ENCODE results near the gene NUBP2. TPM values are rescaled to one million over a fixed set of nuclear protein-coding genes. Genes with fewer than 3 reads are reported as not detected.

NUBP2 gene
- total RNA-seq, 1 experiment from 2014 or later = 69.4 TPM

DNA sequence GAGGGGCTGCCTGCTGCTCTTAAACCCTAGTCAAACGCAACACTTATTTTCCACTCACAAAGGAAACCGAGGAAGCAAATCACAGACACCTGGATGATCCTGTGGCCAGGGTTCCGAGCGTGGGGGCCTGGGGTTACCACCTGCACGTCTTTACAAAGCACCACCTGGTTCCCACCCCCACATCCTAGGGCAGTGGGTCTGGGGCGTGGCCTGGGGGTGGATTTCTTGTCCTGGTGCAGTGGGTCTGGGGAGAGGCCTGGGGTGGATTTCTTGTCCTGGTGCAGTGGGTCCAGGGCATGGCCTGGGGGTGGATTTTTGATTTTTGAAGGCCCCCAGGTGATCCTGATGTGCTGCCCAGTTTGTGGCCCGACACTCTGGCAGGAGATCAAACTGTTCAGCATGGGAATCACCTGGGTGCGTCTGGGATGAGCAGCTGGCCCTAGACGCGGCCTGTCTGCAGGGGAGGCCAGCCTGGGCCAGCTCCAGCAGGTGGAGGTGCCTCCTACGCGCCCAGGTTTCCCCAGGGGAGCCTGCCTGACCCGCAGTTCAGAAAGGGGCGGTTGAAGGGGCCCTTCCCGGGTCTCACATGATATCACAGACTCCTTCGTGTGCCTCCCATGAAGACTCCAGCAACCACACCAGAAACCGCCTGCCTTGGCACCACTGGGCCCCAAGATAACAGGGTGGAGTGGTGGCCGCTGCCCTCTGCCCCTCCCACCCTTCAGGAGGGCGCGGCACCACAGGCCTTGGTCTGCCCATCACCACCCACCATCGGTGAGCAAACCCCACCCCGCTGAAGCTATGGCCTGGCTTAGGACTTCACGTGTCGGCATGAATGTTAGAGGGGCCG, 37.6 kb downstream of the NUBP2 start:
- H2AK5ac ChIP-seq (ENCODE audit: insufficient read length, low read length) = no peak overlapping the region
- no peak overlapping the region for H4K91ac ChIP-seq (ENCODE audit: insufficient read length, low read depth, low read length)
- H2BK15ac ChIP-seq (ENCODE audit: low read depth, low read length) = no peak overlapping the region
- H3K23ac ChIP-seq (ENCODE audit: insufficient read length, low read depth, low read length) = no peak overlapping the region
- H2BK12ac ChIP-seq (ENCODE audit: insufficient read length, low read depth, low read length) = no peak overlapping the region
- no peak overlapping the region for H2AFZ ChIP-seq (ENCODE audit: low read length)
- TF ChIP-seq, protein P1, sequence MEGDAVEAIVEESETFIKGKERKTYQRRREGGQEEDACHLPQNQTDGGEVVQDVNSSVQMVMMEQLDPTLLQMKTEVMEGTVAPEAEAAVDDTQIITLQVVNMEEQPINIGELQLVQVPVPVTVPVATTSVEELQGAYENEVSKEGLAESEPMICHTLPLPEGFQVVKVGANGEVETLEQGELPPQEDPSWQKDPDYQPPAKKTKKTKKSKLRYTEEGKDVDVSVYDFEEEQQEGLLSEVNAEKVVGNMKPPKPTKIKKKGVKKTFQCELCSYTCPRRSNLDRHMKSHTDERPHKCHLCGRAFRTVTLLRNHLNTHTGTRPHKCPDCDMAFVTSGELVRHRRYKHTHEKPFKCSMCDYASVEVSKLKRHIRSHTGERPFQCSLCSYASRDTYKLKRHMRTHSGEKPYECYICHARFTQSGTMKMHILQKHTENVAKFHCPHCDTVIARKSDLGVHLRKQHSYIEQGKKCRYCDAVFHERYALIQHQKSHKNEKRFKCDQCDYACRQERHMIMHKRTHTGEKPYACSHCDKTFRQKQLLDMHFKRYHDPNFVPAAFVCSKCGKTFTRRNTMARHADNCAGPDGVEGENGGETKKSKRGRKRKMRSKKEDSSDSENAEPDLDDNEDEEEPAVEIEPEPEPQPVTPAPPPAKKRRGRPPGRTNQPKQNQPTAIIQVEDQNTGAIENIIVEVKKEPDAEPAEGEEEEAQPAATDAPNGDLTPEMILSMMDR (conservative IDR thresholded peaks at IDR 0.05) = no peak
- H2BK5ac ChIP-seq (ENCODE audit: insufficient read length, low read length) = no peak overlapping the region
- H3K4me1 ChIP-seq (ENCODE audit: insufficient read depth, low read length) = no peaks in the 10 kb centered on the region
- peaks cover 2% of the 10 kb centered on the region for H3K27me3 Mint-ChIP-seq (ENCODE audit: low read depth)
- no peak overlapping the region for H3K27ac Mint-ChIP-seq
- H4K8ac ChIP-seq (replicated peaks; ENCODE audit: insufficient read length, low read depth, low read length) = no peak overlapping the region
- no peak overlapping the region for H3K4me3 Mint-ChIP-seq
- H3K36me3 Mint-ChIP-seq (ENCODE audit: insufficient read depth in 1 of 3, low read depth in 3 of 3) = peaks cover 2 to 13% (median 8%) of the 10 kb centered on the region in 3 experiments
- H3K9me3 Mint-ChIP-seq = no peaks in the 10 kb centered on the region
- H3K4me1 Mint-ChIP-seq = no peaks in the 10 kb centered on the region
- H3K9ac ChIP-seq (ENCODE audit: extremely low read depth, insufficient read length, low read length) = no peak overlapping the region
- no peak overlapping the region for H2BK20ac ChIP-seq (ENCODE audit: low read depth, low read length, poor library complexity, severe bottlenecking)
- H3K14ac ChIP-seq (ENCODE audit: insufficient read depth, low read length) = no peak overlapping the region
- H3K4ac ChIP-seq (ENCODE audit: low read depth, low read length) = no peak overlapping the region
- no peaks in the 10 kb centered on the region for H3K27me3 ChIP-seq (ENCODE audit: insufficient read depth, low read length)
- H2BK120ac ChIP-seq (ENCODE audit: low read depth, low read length, poor library complexity, severe bottlenecking) = no peak overlapping the region
- no peaks in the 10 kb centered on the region for H3K23me2 ChIP-seq (ENCODE audit: insufficient read length, low read depth, low read length, poor library complexity, severe bottlenecking)
- DNase-seq = no peak
- H3K27ac ChIP-seq (ENCODE audit: insufficient read length, low read depth, low read length) = no peak overlapping the region
- H3T11ph ChIP-seq (ENCODE audit: low read length) = no peak overlapping the region
- no peaks in the 10 kb centered on the region for H3K9me3 ChIP-seq (ENCODE audit: control insufficient read depth, low read depth, low read length)
- H3K79me1 ChIP-seq (ENCODE audit: insufficient read depth, low read depth, low read length, poor library complexity, severe bottlenecking) = peaks cover 1% of the 10 kb centered on the region
- no peak overlapping the region for H3K56ac ChIP-seq (ENCODE audit: insufficient read length, low read depth, low read length)
- H3K18ac ChIP-seq (ENCODE audit: insufficient read length, low read depth, low read length) = no peak overlapping the region
- no peaks in the 10 kb centered on the region for H3K79me2 ChIP-seq (ENCODE audit: insufficient read depth, low read length)
- WGBS (ENCODE audit: extremely low coverage, insufficient read length, low lambda C conversion rate) = no CpG with 5 or more reads among the region's 25 CpGs
- H4K20me1 ChIP-seq (ENCODE audit: control insufficient read depth, insufficient read depth, insufficient read length) = no peaks in the 10 kb centered on the region
- no peak overlapping the region for H4K5ac ChIP-seq (ENCODE audit: insufficient read length, low read depth, low read length)
- no peak overlapping the region for H3K4me2 ChIP-seq (ENCODE audit: insufficient read depth, insufficient read length, low read length)

All from H9 (cell line).